Astrocyte (in vitro differentiated cells and primary cell): ENCODE measurements around the gene PDXK.

Source experiments
- CTCF ChIP-seq: IDR thresholded peaks from 2 replicates; pipeline ENCODE4 v1.5.1; 2011; ENCODE audit warnings: low read depth, mild to moderate bottlenecking, inconsistent platforms, low read length, moderate library complexity; ENCODE audit not compliant: insufficient read depth
- EZH2 ChIP-seq: IDR thresholded peaks from 2 replicates; pipeline ENCODE4 v1.6.1; 2012; ENCODE audit warnings: mild to moderate bottlenecking, low read length, inconsistent platforms; ENCODE audit not compliant: insufficient read depth

GRCh38 chr21:43707462-43707861 is 11.5 kb upstream of the PDXK start:
- no peak for TF ChIP-seq CTCF
- no peak for TF ChIP-seq EZH2
